Mesothelial cell of epicardium (in vitro differentiated cells): ENCODE results near the gene SLC41A3. TPM values are rescaled to one million over a fixed set of nuclear protein-coding genes. Genes with fewer than 3 reads are reported as not detected.
"Not testable (repeated sequence)": the region's sequence is repeated elsewhere in the genome, so short reads cannot be mapped to it uniquely, and the experiment has no call there.

ENCODE experiments used
- DNase-seq, 2 experiments: peaks; one replicate each; pipeline ENCODE4 v3.0.0; 2021; ENCODE audit warnings: low spot score in 2 of 2; ENCODE audit not compliant: unreplicated experiment in 2 of 2
- H3K27ac Mint-ChIP-seq: 2 replicates; pipeline ENCODE4 v1.8.0; 2021; ENCODE audit warnings: mixed read lengths
- H3K27me3 Mint-ChIP-seq: 2 replicates; pipeline ENCODE4 v1.8.0; 2021; ENCODE audit warnings: low read depth, mixed read lengths
- H3K36me3 Mint-ChIP-seq: 2 replicates; pipeline ENCODE4 v1.8.0; 2021; ENCODE audit warnings: mixed read lengths
- H3K4me1 Mint-ChIP-seq: 2 replicates; pipeline ENCODE4 v1.8.0; 2021; ENCODE audit warnings: mixed read lengths
- H3K4me3 Mint-ChIP-seq: 2 replicates; pipeline ENCODE4 v1.8.0; 2021; ENCODE audit warnings: mild to moderate bottlenecking, moderate library complexity, mixed read lengths
- H3K9me3 Mint-ChIP-seq: 2 replicates; pipeline ENCODE4 v1.8.0; 2021; ENCODE audit warnings: mixed read lengths
- CTCF ChIP-seq: fragments of 200-600 bp; sonication (generic); IDR thresholded peaks from one replicate; pipeline ENCODE4 v1.5.0; 2021; ENCODE audit warnings: antibody characterized with exemption; ENCODE audit not compliant: unreplicated experiment
- total RNA-seq: library from RNA; stranded (reverse); gene quantifications from 3 replicates; pipeline ENCODE4 v1.2.1, GENCODE V29; 2021

Gene SLC41A3
- total RNA-seq, 1 donor from 2014 or later = 58.7 TPM

DNA sequence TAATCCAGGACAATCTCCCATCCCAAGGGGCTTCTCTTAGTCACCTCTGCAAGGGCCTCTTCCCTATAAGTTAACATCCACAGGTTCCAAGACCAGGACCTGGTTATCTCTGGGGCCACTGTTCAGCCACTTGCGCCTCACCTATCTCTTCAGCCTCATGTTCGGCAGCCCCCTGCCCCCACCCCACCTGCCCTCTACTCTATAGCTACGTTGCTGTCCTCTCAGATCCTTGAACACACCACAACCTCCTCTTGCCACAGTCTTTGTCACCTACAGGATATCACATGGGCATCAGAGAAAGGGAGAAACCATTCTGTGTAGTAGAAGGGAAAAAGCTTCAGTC is 33.9 kb downstream of the SLC41A3 start:
- Mint-ChIP-seq H3K27me3 (no peaks in the 10 kb centered on the region), H3K36me3 (peaks cover 34% of the 10 kb centered on the region), H3K9me3 (peaks cover 16% of the 10 kb centered on the region), H3K4me3 (no peak overlapping the region), H3K4me1 (no peaks in the 10 kb centered on the region), H3K27ac (no peak overlapping the region)
- no peak for TF ChIP-seq CTCF
- DNase-seq = no peak

DNA sequence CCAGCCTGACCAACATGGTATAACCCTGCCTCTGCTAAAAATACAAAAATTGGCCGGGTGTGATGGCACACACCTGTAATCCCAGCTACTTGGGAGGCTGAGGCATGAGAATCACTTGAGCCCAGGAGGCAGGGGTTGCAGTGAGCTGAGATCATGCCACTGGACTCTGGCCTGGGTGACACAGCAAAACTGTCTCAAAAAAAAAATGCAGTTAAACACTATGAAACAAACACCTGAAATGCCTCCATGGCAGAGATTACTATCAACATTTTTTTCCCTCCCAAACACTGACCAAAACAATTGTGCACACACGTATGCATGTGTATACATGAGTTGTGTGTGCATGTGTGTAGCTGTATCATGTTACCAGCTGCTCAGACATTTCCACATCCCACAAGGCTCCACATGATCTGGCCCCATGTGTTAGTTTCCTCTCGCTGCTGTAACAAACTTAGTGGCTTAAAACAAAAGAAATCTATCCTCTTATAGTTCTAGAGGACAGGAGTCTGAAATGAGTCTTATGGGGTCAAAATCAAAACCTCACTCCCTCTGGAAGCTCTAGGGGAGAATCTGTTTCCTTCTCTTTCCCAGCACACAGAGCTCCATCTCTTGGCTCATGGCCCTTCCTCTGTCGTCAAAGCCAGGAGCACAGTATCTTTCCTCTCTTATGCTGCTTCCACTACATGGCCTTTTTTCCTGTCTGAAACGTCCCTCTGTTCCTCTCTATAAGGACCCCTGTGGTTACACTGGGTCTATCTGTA is 34.5 kb downstream of the SLC41A3 start:
- H3K4me1 Mint-ChIP-seq = no peaks in the 10 kb centered on the region
- H3K4me3 Mint-ChIP-seq = no peak overlapping the region
- no peak overlapping the region for H3K27ac Mint-ChIP-seq
- peaks cover 16% of the 10 kb centered on the region for H3K9me3 Mint-ChIP-seq
- no peaks in the 10 kb centered on the region for H3K27me3 Mint-ChIP-seq
- TF ChIP-seq CTCF = no peak
- DNase-seq = no peak
- peaks cover 34% of the 10 kb centered on the region for H3K36me3 Mint-ChIP-seq

GRCh38 chr3:126040386-126040785 is 43.5 kb downstream of the SLC41A3 start:
- H3K27ac Mint-ChIP-seq = no peak overlapping the region
- H3K27me3 Mint-ChIP-seq = no peaks in the 10 kb centered on the region
- peaks cover 52% of the 10 kb centered on the region for H3K36me3 Mint-ChIP-seq
- peak in 1 of 2 experiments; percentile 2 for DNase-seq
- peaks cover 51% of the 10 kb centered on the region for H3K9me3 Mint-ChIP-seq
- H3K4me1 Mint-ChIP-seq = no peaks in the 10 kb centered on the region
- TF ChIP-seq CTCF = no peak
- no peak overlapping the region for H3K4me3 Mint-ChIP-seq

GRCh38 chr3:126039870-126040269 is 44.1 kb downstream of the SLC41A3 start:
- Mint-ChIP-seq H3K27ac (no peak overlapping the region), H3K36me3 (peaks cover 55% of the 10 kb centered on the region), H3K27me3 (no peaks in the 10 kb centered on the region), H3K9me3 (peaks cover 50% of the 10 kb centered on the region), H3K4me3 (no peak overlapping the region), H3K4me1 (no peaks in the 10 kb centered on the region)
- no peak for TF ChIP-seq CTCF
- no peak for DNase-seq

GRCh38 chr3:126038791-126039190 is 45.1 kb downstream of the SLC41A3 start:
- peaks cover 44% of the 10 kb centered on the region for H3K9me3 Mint-ChIP-seq

DNA sequence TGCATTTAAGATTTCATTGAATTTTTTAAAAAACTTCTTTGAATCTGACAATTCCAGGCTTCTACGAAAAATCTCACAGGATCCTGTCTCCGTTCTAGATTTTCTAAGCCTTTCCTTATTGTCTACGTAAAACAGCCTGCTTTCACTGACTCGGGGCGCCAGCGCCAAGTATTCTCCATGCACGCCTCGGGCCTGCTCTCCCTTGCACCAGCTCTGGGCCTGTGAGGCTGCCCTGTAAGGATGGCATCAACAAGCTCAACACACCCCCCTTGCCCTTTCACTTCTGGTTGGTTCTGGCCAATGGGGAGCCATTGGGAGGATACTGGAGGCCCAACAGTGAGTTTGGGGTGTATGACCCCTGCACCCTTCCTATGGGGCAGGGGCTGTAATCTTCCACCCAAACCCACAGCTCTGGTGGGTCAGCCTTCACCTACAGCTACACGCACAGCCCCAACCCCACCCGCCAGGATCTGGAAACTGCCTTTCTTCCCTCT is 47.8 kb downstream of the SLC41A3 start:
- Mint-ChIP-seq H3K4me1 (no peaks in the 10 kb centered on the region), H3K27ac (no peak overlapping the region), H3K4me3 (no peak overlapping the region), H3K27me3 (no peaks in the 10 kb centered on the region), H3K9me3 (peaks cover 20% of the 10 kb centered on the region), H3K36me3 (peaks cover 42% of the 10 kb centered on the region)
- TF ChIP-seq CTCF = no peak
- peak in 1 of 2 experiments; percentile 16 for DNase-seq

More at GRCh38 chr3:126038791-126039190, 45.1 kb downstream of the SLC41A3 start:
- DNase-seq, H3K4me3 Mint-ChIP-seq, H3K27me3 Mint-ChIP-seq, H3K27ac Mint-ChIP-seq, H3K4me1 Mint-ChIP-seq: not testable (repeated sequence)
- peaks cover 51% of the 10 kb centered on the region for H3K36me3 Mint-ChIP-seq
